Measurements from ENCODE around the gene ZRANB1. TPM values are rescaled to one million over a fixed set of nuclear protein-coding genes. Genes with fewer than 3 reads are reported as not detected.

The ZRANB1 gene
- total RNA-seq, 1 donor from 2014 or later: 15.0 TPM

GRCh38 chr10:125015356-125015944 lies 73.5 kb downstream of the ZRANB1 start:
- no peaks in the 10 kb centered on the region for H3K27me3 ChIP-seq (ENCODE audit: control insufficient read depth, insufficient read depth, low read length)
- no peak for DNase-seq (ENCODE audit: low read depth)
- peaks cover 2% of the 10 kb centered on the region for H3K36me3 ChIP-seq (ENCODE audit: control insufficient read depth, insufficient read depth, low read length)
- no peak for TF ChIP-seq CTCF (IDR thresholded peaks at IDR 0.05; ENCODE audit: insufficient read depth, low read length, poor library complexity, severe bottlenecking)
- no peak overlapping the region for H3K4me3 ChIP-seq (ENCODE audit: low read depth, low read length)

- no peak overlapping the region for H3K4me3 ChIP-seq (ENCODE audit: low read depth, low read length)
- no peak for DNase-seq (ENCODE audit: low read depth)
- no peaks in the 10 kb centered on the region for H3K27me3 ChIP-seq (ENCODE audit: control insufficient read depth, insufficient read depth, low read length)
- TF ChIP-seq CTCF (IDR thresholded peaks at IDR 0.05; ENCODE audit: insufficient read depth, low read length, poor library complexity, severe bottlenecking): no peak
- peaks cover 4% of the 10 kb centered on the region for H3K36me3 ChIP-seq (ENCODE audit: control insufficient read depth, insufficient read depth, low read length)
Measured at GRCh38 chr10:125016123-125016522, 74.2 kb downstream of the ZRANB1 start.

GRCh38 chr10:125016611-125017202 lies 74.8 kb downstream of the ZRANB1 start:
- no peak for TF ChIP-seq CTCF (IDR thresholded peaks at IDR 0.05; ENCODE audit: insufficient read depth, low read length, poor library complexity, severe bottlenecking)

GRCh38 chr10:125017547-125018298 lies 75.8 kb downstream of the ZRANB1 start:
- no peaks in the 10 kb centered on the region for H3K27me3 ChIP-seq (ENCODE audit: control insufficient read depth, insufficient read depth, low read length)
- no peak overlapping the region for H3K4me3 ChIP-seq (ENCODE audit: low read depth, low read length)
- peaks cover 1% of the 10 kb centered on the region for H3K36me3 ChIP-seq (ENCODE audit: control insufficient read depth, insufficient read depth, low read length)

More at GRCh38 chr10:125016611-125017202, 74.8 kb downstream of the ZRANB1 start:
- H3K27me3 ChIP-seq (ENCODE audit: control insufficient read depth, insufficient read depth, low read length): no peaks in the 10 kb centered on the region
- H3K36me3 ChIP-seq (ENCODE audit: control insufficient read depth, insufficient read depth, low read length): peaks cover 4% of the 10 kb centered on the region
- DNase-seq (ENCODE audit: low read depth): no peak
- no peak overlapping the region for H3K4me3 ChIP-seq (ENCODE audit: low read depth, low read length)

GRCh38 chr10:125018576-125019143 lies 76.7 kb downstream of the ZRANB1 start:
- Histone ChIP-seq H3K4me3 (ENCODE audit: low read depth, low read length) (no peak overlapping the region), H3K36me3 (ENCODE audit: control insufficient read depth, insufficient read depth, low read length) (peaks cover 1% of the 10 kb centered on the region), H3K27me3 (ENCODE audit: control insufficient read depth, insufficient read depth, low read length) (no peaks in the 10 kb centered on the region)
- no peak for DNase-seq (ENCODE audit: low read depth)
- TF ChIP-seq CTCF (IDR thresholded peaks at IDR 0.05; ENCODE audit: insufficient read depth, low read length, poor library complexity, severe bottlenecking): no peak

More at GRCh38 chr10:125017547-125018298, 75.8 kb downstream of the ZRANB1 start:
- DNase-seq (ENCODE audit: low read depth): no peak
- no peak for TF ChIP-seq CTCF (IDR thresholded peaks at IDR 0.05; ENCODE audit: insufficient read depth, low read length, poor library complexity, severe bottlenecking)
